ENCODE data around the gene ABCD3. TPM values are rescaled to one million over a fixed set of nuclear protein-coding genes. Genes with fewer than 3 reads are reported as not detected.
A peak's percentile ranks its signal among the peaks of the same experiment; 100 is the strongest.

The ABCD3 gene
- total RNA-seq, 1 donor: 35.2 TPM

DNA sequence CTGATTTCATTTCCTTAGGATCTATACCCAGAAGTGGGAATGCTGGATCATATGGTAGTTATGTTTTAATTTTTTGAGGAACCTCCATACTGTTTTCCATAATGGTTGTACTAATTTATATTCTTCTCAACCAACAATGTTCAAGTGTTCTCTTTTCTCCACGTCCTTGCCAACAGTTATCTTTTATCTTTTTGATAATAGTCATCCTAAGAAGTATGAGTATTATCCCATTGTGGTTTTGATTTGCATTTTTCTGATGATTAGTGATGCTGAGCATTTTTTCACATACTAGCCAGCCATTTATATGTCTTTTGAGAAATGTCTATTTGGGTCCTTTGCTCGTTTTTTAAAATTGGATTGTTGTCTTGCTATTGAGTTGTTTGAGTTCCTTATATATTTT is 38.5 kb downstream of the ABCD3 start:
- no peak overlapping the region for H3K4me3 ChIP-seq (ENCODE audit: low read depth, low read length)
- TF ChIP-seq, protein P1, sequence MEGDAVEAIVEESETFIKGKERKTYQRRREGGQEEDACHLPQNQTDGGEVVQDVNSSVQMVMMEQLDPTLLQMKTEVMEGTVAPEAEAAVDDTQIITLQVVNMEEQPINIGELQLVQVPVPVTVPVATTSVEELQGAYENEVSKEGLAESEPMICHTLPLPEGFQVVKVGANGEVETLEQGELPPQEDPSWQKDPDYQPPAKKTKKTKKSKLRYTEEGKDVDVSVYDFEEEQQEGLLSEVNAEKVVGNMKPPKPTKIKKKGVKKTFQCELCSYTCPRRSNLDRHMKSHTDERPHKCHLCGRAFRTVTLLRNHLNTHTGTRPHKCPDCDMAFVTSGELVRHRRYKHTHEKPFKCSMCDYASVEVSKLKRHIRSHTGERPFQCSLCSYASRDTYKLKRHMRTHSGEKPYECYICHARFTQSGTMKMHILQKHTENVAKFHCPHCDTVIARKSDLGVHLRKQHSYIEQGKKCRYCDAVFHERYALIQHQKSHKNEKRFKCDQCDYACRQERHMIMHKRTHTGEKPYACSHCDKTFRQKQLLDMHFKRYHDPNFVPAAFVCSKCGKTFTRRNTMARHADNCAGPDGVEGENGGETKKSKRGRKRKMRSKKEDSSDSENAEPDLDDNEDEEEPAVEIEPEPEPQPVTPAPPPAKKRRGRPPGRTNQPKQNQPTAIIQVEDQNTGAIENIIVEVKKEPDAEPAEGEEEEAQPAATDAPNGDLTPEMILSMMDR (IDR thresholded peaks at IDR 0.05; ENCODE audit: insufficient read depth, low read length): no peak
- DNase-seq (ENCODE audit: low read depth): peak; percentile 11

DNA sequence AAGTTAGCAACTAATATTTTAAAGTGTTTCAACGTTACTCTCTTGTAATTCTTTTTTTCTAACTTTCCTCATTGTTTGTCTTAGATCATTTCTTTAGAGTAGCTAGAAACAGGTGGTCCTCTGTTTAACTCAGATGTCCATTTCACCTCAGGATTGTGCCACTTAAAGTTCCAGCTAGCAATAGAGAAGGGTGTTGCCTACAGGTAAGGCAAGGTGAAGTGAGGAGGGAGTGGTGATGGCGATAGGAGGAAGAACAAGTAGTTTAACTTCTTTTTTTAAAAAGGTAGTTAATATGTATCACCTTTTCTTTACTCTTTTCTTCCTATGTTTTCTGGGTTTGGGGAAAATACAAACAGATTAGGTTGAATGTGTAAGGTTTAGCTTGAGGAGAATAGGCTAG is 44.4 kb downstream of the ABCD3 start:
- TF ChIP-seq, protein P1 (IDR thresholded peaks at IDR 0.05; ENCODE audit: insufficient read depth, low read length): no peak
- no peak overlapping the region for H3K4me3 ChIP-seq (ENCODE audit: low read depth, low read length)
- DNase-seq (ENCODE audit: low read depth): no peak

GRCh38 chr1:94463056-94463764 is 45.0 kb downstream of the ABCD3 start:
- DNase-seq (ENCODE audit: low read depth): no peak
- no peak overlapping the region for H3K4me3 ChIP-seq (ENCODE audit: low read depth, low read length)
- TF ChIP-seq, protein P1 (IDR thresholded peaks at IDR 0.05; ENCODE audit: insufficient read depth, low read length): no peak

DNA sequence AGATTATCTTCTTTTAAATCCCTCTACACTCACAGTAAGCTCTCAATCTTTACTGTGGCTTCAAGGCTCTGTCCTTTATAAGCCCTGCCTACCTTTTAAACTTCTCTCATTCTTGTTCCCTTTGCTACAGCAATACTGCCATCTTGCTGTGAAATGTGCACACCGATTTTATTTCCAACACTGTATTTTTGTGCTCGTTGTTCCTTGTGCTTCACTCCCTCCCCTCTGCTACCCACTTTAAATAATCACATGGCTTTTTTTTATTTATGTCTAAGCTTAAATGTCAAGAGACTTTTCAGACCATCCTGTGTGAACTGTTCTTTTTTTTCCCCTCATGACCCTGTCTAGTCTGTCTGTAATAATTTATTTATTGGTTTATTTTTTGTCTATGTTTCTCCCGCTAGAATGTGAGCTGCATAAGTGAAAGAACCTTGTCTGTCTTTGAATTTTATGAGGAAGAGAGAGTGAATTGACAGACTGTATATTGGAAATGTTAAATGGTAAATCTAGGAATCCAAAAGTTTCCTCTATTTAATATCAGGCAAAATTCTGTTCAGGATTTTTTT is 45.7 kb downstream of the ABCD3 start:
- peak; percentile 79 for DNase-seq (ENCODE audit: low read depth)
- H3K4me3 ChIP-seq (ENCODE audit: low read depth, low read length): no peak overlapping the region
- TF ChIP-seq, protein P1 (IDR thresholded peaks at IDR 0.05; ENCODE audit: insufficient read depth, low read length): peak; percentile 76

DNA sequence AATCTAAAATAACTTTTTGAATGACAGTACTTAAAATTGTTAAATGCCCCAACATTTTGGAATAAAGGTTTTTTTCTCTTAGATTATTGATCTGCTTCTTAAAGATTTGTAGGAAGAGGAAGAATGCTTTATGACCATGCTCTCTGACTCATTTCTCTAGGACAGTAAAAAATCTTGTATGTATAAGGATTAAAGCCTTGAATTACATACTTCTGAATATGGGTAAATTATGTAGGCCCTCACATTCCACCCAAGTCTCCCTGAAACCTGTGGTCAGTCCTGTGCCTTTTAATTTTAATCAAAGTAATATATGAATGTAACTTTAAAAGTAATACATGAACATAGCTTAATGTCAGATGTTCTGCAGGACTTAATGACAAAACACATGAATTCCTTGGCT is 50.5 kb downstream of the ABCD3 start:
- H3K4me3 ChIP-seq (ENCODE audit: low read depth, low read length): no peak overlapping the region
- DNase-seq (ENCODE audit: low read depth): no peak
- TF ChIP-seq, protein P1 (IDR thresholded peaks at IDR 0.05; ENCODE audit: insufficient read depth, low read length): no peak

GRCh38 chr1:94471271-94471670 is 53.1 kb downstream of the ABCD3 start:
- no peak for DNase-seq (ENCODE audit: low read depth)
- no peak overlapping the region for H3K4me3 ChIP-seq (ENCODE audit: low read depth, low read length)
- TF ChIP-seq, protein P1 (IDR thresholded peaks at IDR 0.05; ENCODE audit: insufficient read depth, low read length): no peak

Measured in fibroblast of the aortic adventitia (primary cell).